NT2/D1 (cell line): Measurements from ENCODE around the gene FYB1.

Source experiments
- SUZ12 ChIP-seq: IDR thresholded peaks from 2 replicates; pipeline ENCODE4 v1.6.1; 2011; ENCODE audit not compliant: insufficient read length, insufficient read depth; ENCODE audit errors: extremely low read depth
- YY1 ChIP-seq: IDR thresholded peaks from 2 replicates; pipeline ENCODE4 v1.6.1; 2011; ENCODE audit not compliant: insufficient read length, insufficient read depth
- ZNF274 ChIP-seq: IDR thresholded peaks from 2 replicates; pipeline ENCODE4 v1.6.1; 2011; ENCODE audit warnings: mild to moderate bottlenecking, low read depth, low read length

- TF ChIP-seq SUZ12 (no peak), ZNF274 (no peak), YY1 (no peak)
These were observed 140.2 kb downstream of the FYB1 start for GRCh38 chr5:39079147-39079546.
